CD4-positive, CD25-positive, alpha-beta regulatory T cell (primary cell): Measurements from ENCODE around the gene EPS15. TPM values are rescaled to one million over a fixed set of nuclear protein-coding genes. Genes with fewer than 3 reads are reported as not detected.

Experiments used
- ATAC-seq, 2 donors: fragments of 150-1000 bp; cut with Tn5 transposase; one replicate each; pipeline ENCODE4 v1.10.0; 2021; ENCODE audit warnings: low read depth in 2 of 2, moderate number of reproducible peaks in 2 of 2, moderate library complexity in 1 of 2
- DNase-seq, 3 donors: peaks; one replicate each; pipeline versions ENCODE4 v3.0.0 to v3.0.0-alpha.2; 2012 to 2022; ENCODE audit warnings: mixed read lengths in 1 of 3
- H3K27ac ChIP-seq: one replicate; pipeline ENCODE4 v1.7.0; 2013; ENCODE audit warnings: mild to moderate bottlenecking, low read length; ENCODE audit not compliant: insufficient read depth, poor library complexity, severe bottlenecking
- H3K27me3 ChIP-seq: one replicate; pipeline ENCODE4 v1.7.0; 2013; ENCODE audit warnings: low read length; ENCODE audit not compliant: control insufficient read depth, insufficient read depth
- H3K36me3 ChIP-seq: one replicate; pipeline ENCODE4 v1.7.0; 2013; ENCODE audit warnings: mild to moderate bottlenecking, low read length, moderate library complexity; ENCODE audit not compliant: control insufficient read depth, insufficient read depth
- H3K4me1 ChIP-seq: 2 replicates; pipeline ENCODE4 v1.7.0; 2013; ENCODE audit warnings: mild to moderate bottlenecking, low read length; ENCODE audit not compliant: insufficient read depth, control insufficient read depth, poor library complexity, severe bottlenecking
- H3K4me3 ChIP-seq: one replicate; pipeline ENCODE4 v1.7.0; 2013; ENCODE audit warnings: low read depth, mild to moderate bottlenecking, low read length, moderate library complexity
- H3K9me3 ChIP-seq, 2 experiments: 1 replicate in 1 of 2; 2 replicates in 1 of 2; pipeline ENCODE4 v1.7.0; 2013; ENCODE audit warnings: low read length in 2 of 2, mild to moderate bottlenecking in 1 of 2, moderate library complexity in 1 of 2; ENCODE audit not compliant: control insufficient read depth in 2 of 2
- H3K27ac Mint-ChIP-seq, 3 donors: one replicate each; pipeline ENCODE4 v1.8.0; 2020 to 2022; ENCODE audit warnings: mild to moderate bottlenecking in 3 of 3, mixed read lengths in 3 of 3, moderate library complexity in 2 of 3
- H3K27me3 Mint-ChIP-seq: one replicate; pipeline ENCODE4 v1.8.0; 2022; ENCODE audit warnings: mild to moderate bottlenecking, mixed read lengths
- H3K36me3 Mint-ChIP-seq: one replicate; pipeline ENCODE4 v1.8.0; 2020; ENCODE audit warnings: mixed read lengths
- H3K4me1 Mint-ChIP-seq, 4 donors: one replicate each; pipeline ENCODE4 v1.8.0; 2020 to 2022; ENCODE audit warnings: mixed read lengths in 4 of 4, mild to moderate bottlenecking in 1 of 4
- H3K4me3 Mint-ChIP-seq, 4 donors: one replicate each; pipeline ENCODE4 v1.8.0; 2020 to 2022; ENCODE audit warnings: mild to moderate bottlenecking in 4 of 4, mixed read lengths in 4 of 4, moderate library complexity in 3 of 4
- H3K9me3 Mint-ChIP-seq, 7 donors: one replicate each; pipeline ENCODE4 v1.8.0; 2020 to 2022; ENCODE audit warnings: mixed read lengths in 7 of 7, mild to moderate bottlenecking in 3 of 7, moderate library complexity in 2 of 7
- polyA plus RNA-seq, 4 donors: library from polyadenylated mRNA; unstranded; fragments of 300-500 nt; fragmentation: Illumina TruSeq; gene quantifications; one replicate each; pipeline ENCODE4 v1.2.3, GENCODE V29; 2021
- total RNA-seq: library from RNA; stranded (reverse); gene quantifications from one replicate; pipeline ENCODE4 v1.2.3, GENCODE V29; 2022

Gene EPS15
- total and polyA plus RNA-seq, 5 donors from 2014 or later: 58.5 to 135 (median 83.5) TPM

GRCh38 chr1:51323778-51324177, 195.3 kb downstream of the EPS15 start:
- H3K27ac ChIP-seq: no peak overlapping the region
- Mint-ChIP-seq H3K9me3 (peaks cover 0 to 2% (median 0%) of the 10 kb centered on the region in 7 donors), H3K27ac (no peak overlapping the region), H3K4me1 (no peaks in the 10 kb centered on the region), H3K36me3 (no peaks in the 10 kb centered on the region), H3K4me3 (no peak overlapping the region), H3K27me3 (peaks cover 23% of the 10 kb centered on the region)
- H3K4me1 ChIP-seq: no peaks in the 10 kb centered on the region
- no peak for ATAC-seq
- H3K27me3 ChIP-seq: peaks cover 7% of the 10 kb centered on the region
- H3K4me3 ChIP-seq: no peak overlapping the region
- no peaks in the 10 kb centered on the region for H3K36me3 ChIP-seq
- no peak for DNase-seq
- H3K9me3 ChIP-seq: no peaks in the 10 kb centered on the region

DNA sequence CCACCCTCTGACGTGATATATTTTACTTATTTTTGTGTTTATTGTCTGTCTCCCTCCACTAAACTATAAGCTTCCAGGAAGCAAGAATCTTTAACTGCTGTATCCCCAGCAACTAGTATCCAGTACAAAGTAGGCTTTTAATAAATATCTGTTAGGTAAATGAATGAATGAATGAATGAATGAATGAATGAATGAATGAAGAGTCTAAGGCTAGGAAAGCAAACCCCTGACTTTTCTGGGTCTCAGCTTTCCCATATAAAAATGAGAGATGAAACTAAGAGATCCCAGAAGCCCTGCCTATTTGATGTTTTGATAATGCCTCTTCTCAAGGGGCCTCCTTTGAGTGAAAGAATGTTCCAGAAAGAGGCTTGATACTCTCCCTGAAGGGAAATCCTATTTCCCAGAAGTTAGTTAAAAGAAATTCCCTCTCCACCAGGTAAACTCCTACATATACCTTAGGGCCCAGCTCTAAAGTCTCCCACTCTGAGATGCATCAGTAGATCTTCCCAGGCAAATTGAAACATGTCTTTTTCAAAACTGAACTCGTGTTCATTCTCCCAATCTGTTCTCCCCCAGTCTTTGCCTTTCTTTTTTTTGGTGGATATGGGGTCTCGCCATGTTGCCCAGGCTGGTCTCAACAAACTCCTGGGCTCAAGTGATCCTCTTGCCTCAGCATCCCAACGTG, 196.5 kb downstream of the EPS15 start:
- Histone ChIP-seq H3K4me3 (no peak overlapping the region), H3K27ac (no peak overlapping the region), H3K27me3 (peaks cover 5% of the 10 kb centered on the region), H3K36me3 (no peaks in the 10 kb centered on the region), H3K9me3 (no peaks in the 10 kb centered on the region), H3K4me1 (no peaks in the 10 kb centered on the region)
- Mint-ChIP-seq H3K9me3 (peaks cover 0 to 2% (median 0%) of the 10 kb centered on the region in 7 donors), H3K27ac (no peak overlapping the region), H3K4me1 (no peaks in the 10 kb centered on the region), H3K27me3 (peaks cover 17% of the 10 kb centered on the region), H3K36me3 (no peaks in the 10 kb centered on the region), H3K4me3 (no peak overlapping the region)
- ATAC-seq: no peak
- DNase-seq: no peak

GRCh38 chr1:51321924-51322280, 197.2 kb downstream of the EPS15 start:
- Histone ChIP-seq H3K9me3 (no peaks in the 10 kb centered on the region), H3K4me3 (no peak overlapping the region), H3K27ac (no peak overlapping the region), H3K36me3 (no peaks in the 10 kb centered on the region), H3K27me3 (peaks cover 3% of the 10 kb centered on the region), H3K4me1 (no peaks in the 10 kb centered on the region)
- peaks cover 17% of the 10 kb centered on the region for H3K27me3 Mint-ChIP-seq
- H3K4me3 Mint-ChIP-seq: no peak overlapping the region
- DNase-seq (no peak), ATAC-seq (no peak)
- peaks cover 0 to 2% (median 0%) of the 10 kb centered on the region in 7 donors for H3K9me3 Mint-ChIP-seq
- H3K36me3 Mint-ChIP-seq: no peaks in the 10 kb centered on the region
- no peak overlapping the region for H3K27ac Mint-ChIP-seq
- no peaks in the 10 kb centered on the region for H3K4me1 Mint-ChIP-seq

GRCh38 chr1:51320967-51321923, 197.8 kb downstream of the EPS15 start:
- no peaks in the 10 kb centered on the region for H3K4me1 Mint-ChIP-seq
- no peaks in the 10 kb centered on the region for H3K36me3 Mint-ChIP-seq
- Histone ChIP-seq H3K36me3 (no peaks in the 10 kb centered on the region), H3K9me3 (no peaks in the 10 kb centered on the region), H3K27ac (no peak overlapping the region), H3K4me3 (no peak overlapping the region), H3K27me3 (peaks cover 3% of the 10 kb centered on the region), H3K4me1 (no peaks in the 10 kb centered on the region)
- DNase-seq (no peak), ATAC-seq (no peak)
- no peak overlapping the region for H3K27ac Mint-ChIP-seq
- H3K27me3 Mint-ChIP-seq: peaks cover 13% of the 10 kb centered on the region
- H3K9me3 Mint-ChIP-seq: peaks cover 0 to 2% (median 0%) of the 10 kb centered on the region in 7 donors
- H3K4me3 Mint-ChIP-seq: no peak overlapping the region

DNA sequence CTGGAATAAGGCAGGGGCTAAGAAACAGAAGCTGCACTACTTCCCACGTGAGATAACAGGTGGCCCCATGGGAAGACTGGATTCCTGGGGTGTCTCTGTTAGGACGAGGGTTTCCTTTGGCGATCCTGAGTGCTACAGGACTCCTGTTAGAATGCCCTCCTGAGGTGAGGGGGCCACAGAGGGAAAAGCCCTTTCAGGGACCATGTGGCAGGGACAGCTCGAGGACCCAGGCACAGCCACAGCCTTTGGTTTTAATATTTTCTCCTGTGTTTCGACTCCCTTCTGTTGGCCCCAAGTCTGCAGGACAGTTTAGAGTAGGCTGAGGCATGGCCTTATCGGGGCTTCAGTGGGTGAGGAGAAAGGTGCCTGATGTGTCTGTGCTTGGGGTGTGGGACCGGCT, 201.3 kb downstream of the EPS15 start:
- Histone ChIP-seq H3K4me1 (no peaks in the 10 kb centered on the region), H3K36me3 (no peaks in the 10 kb centered on the region), H3K27me3 (no peaks in the 10 kb centered on the region), H3K27ac (no peak overlapping the region), H3K9me3 (no peaks in the 10 kb centered on the region), H3K4me3 (no peak overlapping the region)
- no peaks in the 10 kb centered on the region for H3K9me3 Mint-ChIP-seq
- peaks cover 7% of the 10 kb centered on the region for H3K27me3 Mint-ChIP-seq
- H3K27ac Mint-ChIP-seq: no peak overlapping the region
- DNase-seq: no peak
- no peak for ATAC-seq
- H3K4me1 Mint-ChIP-seq: no peaks in the 10 kb centered on the region
- H3K4me3 Mint-ChIP-seq: no peak overlapping the region
- no peaks in the 10 kb centered on the region for H3K36me3 Mint-ChIP-seq

GRCh38 chr1:51316846-51317120, 202.3 kb downstream of the EPS15 start:
- Mint-ChIP-seq H3K4me3 (peak overlapping the region in 1 of 4 donors; percentile 26), H3K4me1 (no peaks in the 10 kb centered on the region), H3K27ac (no peak overlapping the region), H3K36me3 (no peaks in the 10 kb centered on the region), H3K9me3 (no peaks in the 10 kb centered on the region), H3K27me3 (peaks cover 7% of the 10 kb centered on the region)
- H3K4me1 ChIP-seq: no peaks in the 10 kb centered on the region
- no peak overlapping the region for H3K27ac ChIP-seq
- H3K9me3 ChIP-seq: no peaks in the 10 kb centered on the region
- H3K36me3 ChIP-seq: no peaks in the 10 kb centered on the region
- no peak overlapping the region for H3K4me3 ChIP-seq
- no peaks in the 10 kb centered on the region for H3K27me3 ChIP-seq
- no peak for ATAC-seq
- DNase-seq: no peak

GRCh38 chr1:51316113-51316845, 202.8 kb downstream of the EPS15 start:
- no peak for ATAC-seq
- Mint-ChIP-seq H3K4me1 (no peaks in the 10 kb centered on the region), H3K27me3 (peaks cover 7% of the 10 kb centered on the region)

More at GRCh38 chr1:51316113-51316845, 202.8 kb downstream of the EPS15 start:
- no peaks in the 10 kb centered on the region for H3K27me3 ChIP-seq
- Mint-ChIP-seq H3K9me3 (no peaks in the 10 kb centered on the region), H3K27ac (peak overlapping the region in 1 of 3 donors; percentile 37), H3K4me3 (no peak overlapping the region), H3K36me3 (no peaks in the 10 kb centered on the region)
- no peak overlapping the region for H3K4me3 ChIP-seq
- no peaks in the 10 kb centered on the region for H3K4me1 ChIP-seq
- H3K36me3 ChIP-seq: no peaks in the 10 kb centered on the region
- no peak for DNase-seq
- H3K27ac ChIP-seq: no peak overlapping the region
- no peaks in the 10 kb centered on the region for H3K9me3 ChIP-seq
